HG02981 (cell line): Measurements from ENCODE around the gene ITIH4.

Experiments
- ATAC-seq: cut with Tn5 transposase; IDR thresholded peaks from one replicate; pipeline ENCODE4 v1.9.1; 2021; ENCODE audit warnings: mild to moderate bottlenecking, moderate library complexity; ENCODE audit not compliant: unreplicated experiment

ITIH4 gene

GRCh38 chr3:52849656-52850055, 19.2 kb upstream of the ITIH4 start:
- no peak for ATAC-seq

- no peak for ATAC-seq
Observed at GRCh38 chr3:52848617-52849016, 18.1 kb upstream of the ITIH4 start.

GRCh38 chr3:52847726-52848125, 17.3 kb upstream of the ITIH4 start:
- ATAC-seq, result no peak

- ATAC-seq, result no peak
Observed at GRCh38 chr3:52847241-52847640, 16.8 kb upstream of the ITIH4 start.

- ATAC-seq, result no peak
Observed at GRCh38 chr3:52846432-52846965, 16.0 kb upstream of the ITIH4 start.

- ATAC-seq, result no peak
Observed at GRCh38 chr3:52845691-52846431, 15.4 kb upstream of the ITIH4 start.

GRCh38 chr3:52845157-52845556, 14.7 kb upstream of the ITIH4 start:
- no peak for ATAC-seq

GRCh38 chr3:52844290-52844975, 14.0 kb upstream of the ITIH4 start:
- ATAC-seq, result no peak

GRCh38 chr3:52843881-52844280, 13.4 kb upstream of the ITIH4 start:
- ATAC-seq, result no peak

- no peak for ATAC-seq
Observed at GRCh38 chr3:52843108-52843865, 12.8 kb upstream of the ITIH4 start.

GRCh38 chr3:52842424-52842823, 12.0 kb upstream of the ITIH4 start:
- no peak for ATAC-seq

- no peak for ATAC-seq
Observed at GRCh38 chr3:52841981-52842340, 11.5 kb upstream of the ITIH4 start.

- no peak for ATAC-seq
Observed at GRCh38 chr3:52841211-52841980, 10.9 kb upstream of the ITIH4 start.

GRCh38 chr3:52839892-52840545, 9.5 kb upstream of the ITIH4 start:
- ATAC-seq, result no peak

GRCh38 chr3:52839268-52839575, 8.8 kb upstream of the ITIH4 start:
- ATAC-seq, result no peak

GRCh38 chr3:52838561-52839267, 8.2 kb upstream of the ITIH4 start:
- ATAC-seq, result no peak

GRCh38 chr3:52836986-52837385, 6.5 kb upstream of the ITIH4 start:
- ATAC-seq, result no peak

GRCh38 chr3:52836471-52836845, 6.0 kb upstream of the ITIH4 start:
- ATAC-seq, result no peak

- ATAC-seq, result no peak
Observed at GRCh38 chr3:52835766-52836470, 5.4 kb upstream of the ITIH4 start.
